Measurements from ENCODE around the gene CHRDL2.
"Not testable (repeated sequence)": the region's sequence is repeated elsewhere in the genome, so short reads cannot be mapped to it uniquely, and the experiment has no call there.

The CHRDL2 gene

GRCh38 chr11:74662487-74663103 is 68.6 kb downstream of the CHRDL2 start:
- DNase-seq = no peak

GRCh38 chr11:74659124-74659523 is 72.1 kb downstream of the CHRDL2 start:
- DNase-seq = not testable (repeated sequence)

- DNase-seq = no peak
These were observed 76.2 kb downstream of the CHRDL2 start for GRCh38 chr11:74654976-74655375.

GRCh38 chr11:74650498-74650897 is 80.7 kb downstream of the CHRDL2 start:
- no peak for DNase-seq

GRCh38 chr11:74648894-74649293 is 82.3 kb downstream of the CHRDL2 start:
- no peak for DNase-seq

GRCh38 chr11:74647831-74648230 is 83.4 kb downstream of the CHRDL2 start:
- no peak for DNase-seq

GRCh38 chr11:74647404-74647803 is 83.8 kb downstream of the CHRDL2 start:
- DNase-seq = no peak

GRCh38 chr11:74646954-74647353 is 84.3 kb downstream of the CHRDL2 start:
- no peak for DNase-seq

All from NCI-H1417 treated with DMSO at 0.1 percent for 48 hours (cell line).